H1 (cell line): ENCODE measurements around the gene PREX1.

Experiments
- ATF2 ChIP-seq: IDR thresholded peaks from 2 replicates; pipeline ENCODE4 v1.6.1; 2012; ENCODE audit warnings: low read length, inconsistent platforms
- CHD1 ChIP-seq: IDR thresholded peaks from 2 replicates; pipeline ENCODE4 v1.6.1; 2012; ENCODE audit warnings: low read depth, low read length, improper control_type of control experiment
- CHD7 ChIP-seq: fragments of 300-600 bp; sonication (generic); IDR thresholded peaks from 2 replicates; pipeline ENCODE4 v1.7.1; 2012; ENCODE audit warnings: low read length, moderate library complexity, mild to moderate bottlenecking, inconsistent platforms; ENCODE audit not compliant: insufficient replicate concordance
- CTCF ChIP-seq, 3 experiments: IDR thresholded peaks; 1 replicate in 2 of 3; 2 replicates in 1 of 3; pipeline versions ENCODE4 v1.5.1 to v1.6.1; 2011; ENCODE audit warnings: low read length in 3 of 3, mild to moderate bottlenecking in 3 of 3, inconsistent platforms in 2 of 3, low read depth in 1 of 3, moderate library complexity in 1 of 3; ENCODE audit not compliant: insufficient read depth in 1 of 3; ENCODE audit errors: control extremely low read depth in 1 of 3
- EZH2 ChIP-seq: fragments of 200-600 bp; sonication (generic); IDR thresholded peaks from 2 replicates; pipeline ENCODE4 v1.7.1; 2012; ENCODE audit warnings: low read depth, mild to moderate bottlenecking, moderate library complexity, low read length, inconsistent platforms; ENCODE audit not compliant: severe bottlenecking
- SUZ12 ChIP-seq: fragments of 200-600 bp; sonication (generic); IDR thresholded peaks from 2 replicates; pipeline ENCODE4 v1.6.1; 2012; ENCODE audit warnings: mild to moderate bottlenecking, inconsistent platforms, low read length, moderate library complexity, mixed read lengths
- TCF12 ChIP-seq: IDR thresholded peaks from 2 replicates; pipeline ENCODE4 v1.6.1; 2011; ENCODE audit warnings: low read depth, mild to moderate bottlenecking, low read length
- TF ChIP-seq, protein P1 (sequence below): IDR thresholded peaks from 2 replicates; pipeline ENCODE4 v1.6.1; 2012; ENCODE audit warnings: inconsistent platforms

- no peak for TF ChIP-seq EZH2
- no peak for TF ChIP-seq SUZ12
- TF ChIP-seq CHD7: no peak
- TF ChIP-seq CTCF (IDR thresholded peaks at IDR 0.05; ENCODE audit: control extremely low read depth in 1 of 3, insufficient read depth in 1 of 3, low read depth in 1 of 3, low read length in 3 of 3): no peak
- TF ChIP-seq, protein P1, sequence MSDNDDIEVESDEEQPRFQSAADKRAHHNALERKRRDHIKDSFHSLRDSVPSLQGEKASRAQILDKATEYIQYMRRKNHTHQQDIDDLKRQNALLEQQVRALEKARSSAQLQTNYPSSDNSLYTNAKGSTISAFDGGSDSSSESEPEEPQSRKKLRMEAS: no peak
- no peak for TF ChIP-seq TCF12
- no peak for TF ChIP-seq CHD1
- no peak for TF ChIP-seq ATF2
Observed at GRCh38 chr20:48706116-48706656, 121.6 kb downstream of the PREX1 start.
